Muscle layer of colon (tissue), 2 donors: ENCODE measurements around the gene TSPAN14.

Source experiments
- H3K27ac ChIP-seq: one replicate; pipeline ENCODE4 v1.7.0; 2013; ENCODE audit warnings: low read depth, mild to moderate bottlenecking, low read length, moderate library complexity
- H3K27me3 ChIP-seq, 2 donors: one replicate each; pipeline ENCODE4 v1.7.0; 2013; ENCODE audit warnings: low read length in 2 of 2, mild to moderate bottlenecking in 2 of 2; ENCODE audit not compliant: insufficient read depth in 2 of 2, control insufficient read depth in 1 of 2
- H3K36me3 ChIP-seq: one replicate; pipeline ENCODE4 v1.7.0; 2013; ENCODE audit warnings: mild to moderate bottlenecking, low read length; ENCODE audit not compliant: insufficient read depth
- H3K4me1 ChIP-seq: one replicate; pipeline ENCODE4 v1.7.0; 2013; ENCODE audit warnings: mild to moderate bottlenecking, low read length; ENCODE audit not compliant: insufficient read depth
- H3K4me3 ChIP-seq, 2 donors: one replicate each; pipeline ENCODE4 v1.7.0; 2013; ENCODE audit warnings: low read length in 2 of 2, low read depth in 1 of 2, mild to moderate bottlenecking in 1 of 2, moderate library complexity in 1 of 2
- H3K9ac ChIP-seq: one replicate; pipeline ENCODE4 v1.7.0; 2013; ENCODE audit warnings: low read length
- H3K9me3 ChIP-seq: one replicate; pipeline ENCODE4 v1.7.0; 2013; ENCODE audit warnings: mild to moderate bottlenecking, low read length
- donor health status: abdominal sarcoma.
- donor health status: Adenocarcinoma of cecum.

The TSPAN14 gene

DNA sequence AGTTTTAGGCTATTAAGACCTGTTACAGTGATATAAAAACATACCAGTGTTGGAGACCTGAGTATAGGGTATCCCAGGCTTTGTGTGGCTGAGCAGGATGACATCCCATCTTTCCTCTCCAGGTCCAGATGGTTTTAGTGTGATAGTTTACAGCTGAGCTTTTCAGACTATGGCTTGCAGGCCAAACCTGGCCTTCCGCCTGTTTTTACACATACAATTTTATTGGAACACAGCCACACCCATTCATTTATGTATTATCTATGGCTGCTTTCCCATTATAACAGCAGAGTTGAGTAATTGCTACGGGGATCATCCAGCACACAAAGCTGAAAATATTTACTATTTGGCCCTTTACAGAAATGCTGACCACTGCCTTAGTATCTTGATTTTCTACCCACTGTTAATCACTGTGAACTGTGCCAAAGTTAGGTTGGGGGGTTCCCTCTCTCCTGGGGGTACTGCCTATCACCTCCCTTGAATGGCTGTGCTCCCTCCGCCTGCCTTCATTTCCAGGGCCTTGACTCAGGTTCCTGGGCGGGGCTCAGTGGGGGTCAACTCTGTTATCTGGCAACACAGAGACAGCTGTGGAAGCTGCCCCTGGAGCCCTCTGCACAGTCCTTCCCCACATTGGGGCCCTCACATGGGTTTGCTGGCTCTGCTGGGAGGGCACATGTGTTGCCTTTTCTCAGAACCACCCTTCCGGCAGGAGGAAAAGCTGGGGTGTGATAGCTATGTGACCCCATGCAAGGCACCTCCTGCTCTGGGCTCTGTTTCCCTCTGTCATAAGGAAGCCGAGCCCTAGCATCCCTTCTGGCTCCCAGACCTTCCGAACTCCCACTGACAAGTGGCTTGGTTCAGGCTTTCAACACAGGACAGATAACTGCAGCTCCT is 43.3 kb downstream of the TSPAN14 start:
- peak overlapping the region in 1 of 2 donors; percentile 6 for H3K4me3 ChIP-seq

DNA sequence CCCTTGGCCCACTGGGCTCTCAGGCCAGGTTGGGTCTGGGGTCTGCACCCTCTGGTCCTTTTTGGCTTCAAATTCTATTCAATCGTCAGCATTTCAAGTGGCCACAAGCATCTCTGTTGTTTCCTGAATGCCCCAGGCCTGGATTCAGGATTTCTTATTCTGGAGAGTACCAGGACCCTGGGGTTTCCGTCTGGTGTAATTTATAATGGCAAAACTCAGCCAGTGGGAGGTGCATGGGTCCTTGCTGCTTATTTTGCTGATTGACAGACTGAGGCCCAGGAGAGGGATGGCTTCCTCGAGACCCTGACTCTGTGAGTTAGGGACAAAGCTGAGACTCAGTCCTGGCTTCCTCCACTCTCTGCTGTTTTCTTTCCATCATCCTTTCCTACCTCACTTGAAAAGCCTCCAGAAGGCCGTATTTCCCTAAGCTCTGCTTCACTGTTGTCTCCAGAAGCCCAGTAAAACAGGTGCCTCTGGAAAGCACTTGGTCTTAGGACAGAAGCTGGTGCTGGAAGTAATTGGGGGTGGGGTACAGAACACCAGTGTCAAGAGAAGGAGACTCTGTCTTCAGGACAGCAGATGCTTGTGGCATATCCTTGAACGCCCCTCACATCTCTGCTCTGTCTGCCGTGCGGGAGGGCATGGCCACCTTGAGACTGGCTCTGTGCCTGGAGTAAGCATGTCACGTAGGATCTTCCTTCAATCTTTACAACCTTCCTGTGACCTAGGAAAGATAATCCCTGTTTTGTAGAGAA is 44.1 kb downstream of the TSPAN14 start:
- Histone ChIP-seq H3K9ac (peak overlapping the region; percentile 35), H3K36me3 (no peaks in the 10 kb centered on the region)

More for the DNA sequence above, 43.3 kb downstream of the TSPAN14 start:
- peaks cover 69% of the 10 kb centered on the region for H3K4me1 ChIP-seq
- peak overlapping the region; percentile 87 for H3K27ac ChIP-seq
- no peaks in the 10 kb centered on the region for H3K27me3 ChIP-seq
- peak overlapping the region; percentile 35 for H3K9ac ChIP-seq
- H3K36me3 ChIP-seq, result no peaks in the 10 kb centered on the region
- no peaks in the 10 kb centered on the region for H3K9me3 ChIP-seq

GRCh38 chr10:80498833-80499741 is 45.0 kb downstream of the TSPAN14 start:
- Histone ChIP-seq H3K36me3 (no peaks in the 10 kb centered on the region), H3K9me3 (no peaks in the 10 kb centered on the region), H3K4me1 (peaks cover 62% of the 10 kb centered on the region), H3K27ac (peak overlapping the region; percentile 87), H3K9ac (peak overlapping the region; percentile 35), H3K27me3 (no peaks in the 10 kb centered on the region), H3K4me3 (peak overlapping the region in 1 of 2 donors; percentile 6)

More for the DNA sequence above, 44.1 kb downstream of the TSPAN14 start:
- Histone ChIP-seq H3K27ac (peak overlapping the region; percentile 87), H3K4me3 (peak overlapping the region in 1 of 2 donors; percentile 6), H3K27me3 (no peaks in the 10 kb centered on the region), H3K9me3 (no peaks in the 10 kb centered on the region), H3K4me1 (peaks cover 64% of the 10 kb centered on the region)

DNA sequence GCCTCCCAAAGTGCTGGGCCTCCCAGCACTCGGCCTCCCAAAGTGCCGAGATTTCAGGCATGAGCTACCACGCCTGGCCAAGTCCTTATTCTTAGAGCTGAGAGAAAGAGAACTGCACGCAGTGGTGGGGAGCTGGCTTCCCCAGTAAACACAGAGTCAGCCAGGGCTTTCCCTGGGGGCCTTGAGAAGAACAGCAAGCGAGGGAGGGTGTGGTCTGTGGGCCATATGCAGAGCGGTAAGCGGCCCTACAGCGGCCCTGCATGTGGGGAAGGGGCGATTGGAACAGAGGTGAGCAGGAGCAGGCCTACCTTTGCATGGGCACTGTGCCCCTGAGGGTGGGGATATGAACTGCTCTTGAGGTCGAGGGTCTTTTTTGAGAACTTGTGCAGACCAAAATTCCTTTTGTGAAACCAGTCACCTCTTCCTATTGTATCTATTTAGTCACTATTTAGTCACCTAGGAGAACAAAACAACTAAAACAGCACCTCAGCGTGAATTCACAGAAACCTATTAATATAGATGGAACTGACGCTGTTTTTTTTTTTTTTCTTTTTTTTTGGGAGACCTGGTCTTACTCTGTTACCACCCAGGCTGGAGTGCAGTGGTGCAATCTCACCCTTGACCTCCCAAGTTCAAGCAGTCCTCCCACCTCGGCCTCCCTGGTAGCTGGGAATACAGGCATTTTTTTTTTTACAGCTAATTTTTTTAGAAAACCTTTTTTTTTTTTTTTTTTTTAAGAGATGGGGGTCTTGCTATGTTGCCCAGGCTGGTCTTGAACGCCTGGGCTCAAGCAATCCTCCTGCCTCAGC is 46.7 kb downstream of the TSPAN14 start:
- Histone ChIP-seq H3K9ac (no peak overlapping the region), H3K27ac (peak overlapping the region; percentile 50), H3K27me3 (no peaks in the 10 kb centered on the region), H3K4me1 (peaks cover 77% of the 10 kb centered on the region), H3K36me3 (no peaks in the 10 kb centered on the region), H3K4me3 (no peak overlapping the region), H3K9me3 (no peaks in the 10 kb centered on the region)

DNA sequence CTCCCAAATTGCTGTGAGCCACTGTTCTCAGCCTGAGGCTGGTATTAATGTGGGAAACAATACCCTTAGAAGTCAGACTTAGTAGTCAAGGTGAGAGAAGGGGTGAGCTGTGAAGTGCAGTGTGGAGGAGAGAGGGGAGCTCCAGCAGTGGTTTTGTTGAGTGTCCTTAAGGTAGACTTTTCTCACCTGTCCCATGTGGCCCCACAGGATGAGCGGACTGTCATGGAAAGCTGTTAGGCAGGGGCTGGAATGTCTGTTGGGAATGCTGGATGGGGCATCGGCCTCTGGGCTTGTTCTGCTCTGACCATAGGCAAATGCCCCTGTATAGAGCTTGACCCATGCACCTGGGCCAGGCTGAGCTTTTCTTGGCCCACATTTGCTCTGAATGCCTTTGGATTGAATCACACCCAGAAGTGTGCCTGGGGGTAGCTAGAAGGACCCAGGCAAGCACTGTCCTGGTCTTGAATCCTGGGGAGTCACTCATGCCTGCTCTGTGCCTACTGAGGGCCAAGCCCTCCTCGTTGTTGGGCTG is 47.3 kb downstream of the TSPAN14 start:
- H3K27ac ChIP-seq, result no peak overlapping the region

GRCh38 chr10:80501913-80502521 is 47.9 kb downstream of the TSPAN14 start:
- peaks cover 76% of the 10 kb centered on the region for H3K4me1 ChIP-seq
- no peaks in the 10 kb centered on the region for H3K9me3 ChIP-seq
- H3K27ac ChIP-seq, result no peak overlapping the region
- H3K4me3 ChIP-seq, result no peak overlapping the region
- H3K27me3 ChIP-seq, result no peaks in the 10 kb centered on the region
- H3K9ac ChIP-seq, result no peak overlapping the region
- H3K36me3 ChIP-seq, result peaks cover 1% of the 10 kb centered on the region

More for the DNA sequence above, 47.3 kb downstream of the TSPAN14 start:
- Histone ChIP-seq H3K4me1 (peaks cover 81% of the 10 kb centered on the region), H3K9me3 (no peaks in the 10 kb centered on the region), H3K9ac (no peak overlapping the region), H3K27me3 (no peaks in the 10 kb centered on the region), H3K36me3 (no peaks in the 10 kb centered on the region), H3K4me3 (no peak overlapping the region)

GRCh38 chr10:80502621-80503583 is 48.8 kb downstream of the TSPAN14 start:
- H3K27me3 ChIP-seq, result no peaks in the 10 kb centered on the region
- H3K4me3 ChIP-seq, result no peak overlapping the region
- no peak overlapping the region for H3K9ac ChIP-seq
- H3K27ac ChIP-seq, result no peak overlapping the region
- H3K4me1 ChIP-seq, result peaks cover 67% of the 10 kb centered on the region
- peaks cover 5% of the 10 kb centered on the region for H3K36me3 ChIP-seq
- no peaks in the 10 kb centered on the region for H3K9me3 ChIP-seq

GRCh38 chr10:80503584-80504157 is 49.6 kb downstream of the TSPAN14 start:
- H3K27ac ChIP-seq, result no peak overlapping the region
- no peak overlapping the region for H3K4me3 ChIP-seq
- no peak overlapping the region for H3K9ac ChIP-seq

GRCh38 chr10:80504158-80504811 is 50.2 kb downstream of the TSPAN14 start:
- H3K9me3 ChIP-seq, result no peaks in the 10 kb centered on the region
- H3K27ac ChIP-seq, result no peak overlapping the region
- H3K36me3 ChIP-seq, result peaks cover 15% of the 10 kb centered on the region
- H3K4me3 ChIP-seq, result no peak overlapping the region
- peaks cover 53% of the 10 kb centered on the region for H3K4me1 ChIP-seq
- H3K27me3 ChIP-seq, result no peaks in the 10 kb centered on the region
- H3K9ac ChIP-seq, result no peak overlapping the region

More at GRCh38 chr10:80503584-80504157, 49.6 kb downstream of the TSPAN14 start:
- H3K9me3 ChIP-seq, result no peaks in the 10 kb centered on the region
- H3K36me3 ChIP-seq, result peaks cover 9% of the 10 kb centered on the region
- H3K4me1 ChIP-seq, result peaks cover 59% of the 10 kb centered on the region
- no peaks in the 10 kb centered on the region for H3K27me3 ChIP-seq
